ENCODE data around the gene GSTA3. TPM values are rescaled to one million over a fixed set of nuclear protein-coding genes. Genes with fewer than 3 reads are reported as not detected.
A peak's percentile ranks its signal among the peaks of the same experiment; 100 is the strongest.

GSTA3 gene
- total and polyA plus RNA-seq, 2 of the 13 experiments (the other 11 are each of a cell fraction or from before 2014, with no cell fraction given), result not detected

DNA sequence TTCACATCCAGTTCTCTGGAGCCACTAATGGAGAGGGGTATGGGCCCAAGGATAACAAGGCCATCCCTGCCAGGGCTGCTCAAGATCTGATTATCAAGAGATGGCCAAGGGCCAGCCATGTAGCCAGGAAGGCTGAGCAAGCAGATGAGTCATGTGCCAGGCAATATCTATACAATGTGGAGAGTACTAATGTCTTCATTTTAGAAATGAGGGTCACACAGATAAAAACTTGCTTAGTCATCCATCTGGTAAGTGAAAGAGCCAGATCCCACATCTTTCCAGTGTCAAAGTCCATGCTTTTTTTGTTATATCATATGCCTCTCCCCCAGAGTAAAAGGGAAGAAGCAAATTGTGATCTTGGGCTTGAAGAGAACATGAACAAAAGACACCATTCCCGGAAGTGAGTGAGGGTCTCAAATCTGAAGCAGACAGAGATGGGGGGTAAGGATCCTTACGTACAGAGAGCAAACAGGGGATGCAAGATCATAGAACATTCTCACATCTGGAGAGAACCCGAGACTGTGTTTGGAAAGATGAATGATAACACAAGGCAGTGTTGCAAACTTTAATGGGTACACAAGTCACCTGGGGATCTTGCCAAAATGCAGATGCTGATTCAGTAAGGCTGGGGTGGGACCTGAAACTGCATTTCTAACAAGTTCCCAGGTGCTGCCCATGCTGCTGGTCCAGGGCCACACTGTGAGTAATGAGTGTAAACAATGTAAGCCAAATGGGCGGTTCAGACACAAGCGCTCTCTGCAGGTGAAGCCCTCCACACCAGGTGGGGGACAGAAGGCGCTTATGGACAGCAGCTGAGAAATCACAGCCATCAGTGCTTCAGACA is 20.0 kb upstream of the GSTA3 start (continued):
- peak; percentile 67; the same call in 1 of the 2 replicates for TF ChIP-seq MAFG (CRISPR knock-in tag; IDR thresholded peaks at IDR 0.05)
- no peak for TF ChIP-seq ZKSCAN1 (IDR thresholded peaks at IDR 0.05; ENCODE audit: low read length)
- no peak for TF ChIP-seq MED13 (CRISPR knock-in tag; IDR thresholded peaks at IDR 0.05)
- no peak for TF ChIP-seq SSRP1 (CRISPR knock-in tag; IDR thresholded peaks at IDR 0.05)
- no peak for TF ChIP-seq PPARG (CRISPR knock-in tag; conservative IDR thresholded peaks at IDR 0.05)
- TF ChIP-seq, protein P1, sequence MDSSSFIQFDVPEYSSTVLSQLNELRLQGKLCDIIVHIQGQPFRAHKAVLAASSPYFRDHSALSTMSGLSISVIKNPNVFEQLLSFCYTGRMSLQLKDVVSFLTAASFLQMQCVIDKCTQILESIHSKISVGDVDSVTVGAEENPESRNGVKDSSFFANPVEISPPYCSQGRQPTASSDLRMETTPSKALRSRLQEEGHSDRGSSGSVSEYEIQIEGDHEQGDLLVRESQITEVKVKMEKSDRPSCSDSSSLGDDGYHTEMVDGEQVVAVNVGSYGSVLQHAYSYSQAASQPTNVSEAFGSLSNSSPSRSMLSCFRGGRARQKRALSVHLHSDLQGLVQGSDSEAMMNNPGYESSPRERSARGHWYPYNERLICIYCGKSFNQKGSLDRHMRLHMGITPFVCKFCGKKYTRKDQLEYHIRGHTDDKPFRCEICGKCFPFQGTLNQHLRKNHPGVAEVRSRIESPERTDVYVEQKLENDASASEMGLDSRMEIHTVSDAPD (CRISPR knock-in tag; IDR thresholded peaks at IDR 0.05), result no peak
- TF ChIP-seq, protein P2, sequence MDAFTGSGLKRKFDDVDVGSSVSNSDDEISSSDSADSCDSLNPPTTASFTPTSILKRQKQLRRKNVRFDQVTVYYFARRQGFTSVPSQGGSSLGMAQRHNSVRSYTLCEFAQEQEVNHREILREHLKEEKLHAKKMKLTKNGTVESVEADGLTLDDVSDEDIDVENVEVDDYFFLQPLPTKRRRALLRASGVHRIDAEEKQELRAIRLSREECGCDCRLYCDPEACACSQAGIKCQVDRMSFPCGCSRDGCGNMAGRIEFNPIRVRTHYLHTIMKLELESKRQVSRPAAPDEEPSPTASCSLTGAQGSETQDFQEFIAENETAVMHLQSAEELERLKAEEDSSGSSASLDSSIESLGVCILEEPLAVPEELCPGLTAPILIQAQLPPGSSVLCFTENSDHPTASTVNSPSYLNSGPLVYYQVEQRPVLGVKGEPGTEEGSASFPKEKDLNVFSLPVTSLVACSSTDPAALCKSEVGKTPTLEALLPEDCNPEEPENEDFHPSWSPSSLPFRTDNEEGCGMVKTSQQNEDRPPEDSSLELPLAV (CRISPR knock-in tag; conservative IDR thresholded peaks at IDR 0.05; ENCODE audit: low read depth), result no peak
- TF ChIP-seq, protein P3, sequence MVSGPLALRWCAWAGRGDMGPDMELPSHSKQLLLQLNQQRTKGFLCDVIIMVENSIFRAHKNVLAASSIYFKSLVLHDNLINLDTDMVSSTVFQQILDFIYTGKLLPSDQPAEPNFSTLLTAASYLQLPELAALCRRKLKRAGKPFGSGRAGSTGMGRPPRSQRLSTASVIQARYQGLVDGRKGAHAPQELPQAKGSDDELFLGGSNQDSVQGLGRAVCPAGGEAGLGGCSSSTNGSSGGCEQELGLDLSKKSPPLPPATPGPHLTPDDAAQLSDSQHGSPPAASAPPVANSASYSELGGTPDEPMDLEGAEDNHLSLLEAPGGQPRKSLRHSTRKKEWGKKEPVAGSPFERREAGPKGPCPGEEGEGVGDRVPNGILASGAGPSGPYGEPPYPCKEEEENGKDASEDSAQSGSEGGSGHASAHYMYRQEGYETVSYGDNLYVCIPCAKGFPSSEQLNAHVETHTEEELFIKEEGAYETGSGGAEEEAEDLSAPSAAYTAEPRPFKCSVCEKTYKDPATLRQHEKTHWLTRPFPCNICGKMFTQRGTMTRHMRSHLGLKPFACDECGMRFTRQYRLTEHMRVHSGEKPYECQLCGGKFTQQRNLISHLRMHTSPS (CRISPR knock-in tag; IDR thresholded peaks at IDR 0.05; ENCODE audit: low read depth), result no peak
- TF ChIP-seq FOXA1 (IDR thresholded peaks at IDR 0.05), result no peak
- TF ChIP-seq FOXA1 (CRISPR knock-in tag; IDR thresholded peaks at IDR 0.05), result peak; percentile 65
- TF ChIP-seq ETV6 (CRISPR knock-in tag; conservative IDR thresholded peaks at IDR 0.05), result no peak
- TF ChIP-seq RFXAP (CRISPR knock-in tag; IDR thresholded peaks at IDR 0.05; ENCODE audit: borderline replicate concordance), result no peak
- TF ChIP-seq, protein P4, sequence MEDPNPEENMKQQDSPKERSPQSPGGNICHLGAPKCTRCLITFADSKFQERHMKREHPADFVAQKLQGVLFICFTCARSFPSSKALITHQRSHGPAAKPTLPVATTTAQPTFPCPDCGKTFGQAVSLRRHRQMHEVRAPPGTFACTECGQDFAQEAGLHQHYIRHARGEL (CRISPR knock-in tag; IDR thresholded peaks at IDR 0.05), result no peak
- TF ChIP-seq ZSCAN21 (CRISPR knock-in tag; IDR thresholded peaks at IDR 0.05; ENCODE audit: borderline replicate concordance), result no peak
- TF ChIP-seq KLF12 (CRISPR knock-in tag; IDR thresholded peaks at IDR 0.05; ENCODE audit: borderline replicate concordance), result no peak
- no peak for TF ChIP-seq RNF2 (conservative IDR thresholded peaks at IDR 0.05; ENCODE audit: low read depth)

Measured in HepG2 (cell line).